Astrocyte of the cerebellum (primary cell): ENCODE data around the gene APOBEC3H.

Source experiments
- DNase-seq: peaks from one replicate; pipeline ENCODE4 v3.0.0-alpha.2; 2011; ENCODE audit warnings: low read depth
- H3K4me3 ChIP-seq: 2 replicates; pipeline ENCODE4 v1.5.1; 2011; ENCODE audit warnings: mild to moderate bottlenecking, low read depth, low read length, moderate library complexity
- in situ Hi-C: cut with HindIII; loops from 2 replicates; pipeline ENCODE4 v1.10.0; 2017; ENCODE audit warnings: low sequenced_read_pairs
- TF ChIP-seq, protein P1 (sequence below): IDR thresholded peaks from 2 replicates; pipeline ENCODE4 v1.5.1; 2012; ENCODE audit warnings: low read length, low read depth, moderate library complexity, mild to moderate bottlenecking; ENCODE audit errors: missing control alignments

Gene APOBEC3H

GRCh38 chr22:39106326-39106725 lies 9.3 kb downstream of the APOBEC3H start:
- in situ Hi-C loops, result no loop called here
- H3K4me3 ChIP-seq, result no peak overlapping the region
- TF ChIP-seq, protein P1, sequence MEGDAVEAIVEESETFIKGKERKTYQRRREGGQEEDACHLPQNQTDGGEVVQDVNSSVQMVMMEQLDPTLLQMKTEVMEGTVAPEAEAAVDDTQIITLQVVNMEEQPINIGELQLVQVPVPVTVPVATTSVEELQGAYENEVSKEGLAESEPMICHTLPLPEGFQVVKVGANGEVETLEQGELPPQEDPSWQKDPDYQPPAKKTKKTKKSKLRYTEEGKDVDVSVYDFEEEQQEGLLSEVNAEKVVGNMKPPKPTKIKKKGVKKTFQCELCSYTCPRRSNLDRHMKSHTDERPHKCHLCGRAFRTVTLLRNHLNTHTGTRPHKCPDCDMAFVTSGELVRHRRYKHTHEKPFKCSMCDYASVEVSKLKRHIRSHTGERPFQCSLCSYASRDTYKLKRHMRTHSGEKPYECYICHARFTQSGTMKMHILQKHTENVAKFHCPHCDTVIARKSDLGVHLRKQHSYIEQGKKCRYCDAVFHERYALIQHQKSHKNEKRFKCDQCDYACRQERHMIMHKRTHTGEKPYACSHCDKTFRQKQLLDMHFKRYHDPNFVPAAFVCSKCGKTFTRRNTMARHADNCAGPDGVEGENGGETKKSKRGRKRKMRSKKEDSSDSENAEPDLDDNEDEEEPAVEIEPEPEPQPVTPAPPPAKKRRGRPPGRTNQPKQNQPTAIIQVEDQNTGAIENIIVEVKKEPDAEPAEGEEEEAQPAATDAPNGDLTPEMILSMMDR, result no peak
- DNase-seq, result no peak

- in situ Hi-C loops, result no loop called here
- TF ChIP-seq, protein P1, result no peak
- DNase-seq, result no peak
- H3K4me3 ChIP-seq, result no peak overlapping the region
Measured at GRCh38 chr22:39108487-39108886, 11.4 kb downstream of the APOBEC3H start.

- in situ Hi-C loops, result no loop called here
- no peak overlapping the region for H3K4me3 ChIP-seq
- DNase-seq, result no peak
- TF ChIP-seq, protein P1, result no peak
Measured at GRCh38 chr22:39109361-39109760, 12.3 kb downstream of the APOBEC3H start.

- TF ChIP-seq, protein P1, result no peak
- no peak overlapping the region for H3K4me3 ChIP-seq
- no peak for DNase-seq
- in situ Hi-C loops, result no loop called here
Measured at GRCh38 chr22:39110631-39111561, 13.9 kb downstream of the APOBEC3H start.

GRCh38 chr22:39114112-39114511 lies 17.1 kb downstream of the APOBEC3H start:
- TF ChIP-seq, protein P1, result no peak
- no peak for DNase-seq
- H3K4me3 ChIP-seq, result no peak overlapping the region
- in situ Hi-C loops, result no loop called here

- H3K4me3 ChIP-seq, result no peak overlapping the region
- in situ Hi-C loops, result no loop called here
- TF ChIP-seq, protein P1, result no peak
- DNase-seq, result no peak
Measured at GRCh38 chr22:39115570-39115969, 18.5 kb downstream of the APOBEC3H start.
